K562 (cell line): ENCODE data around the gene LRRC26. TPM values are rescaled to one million over a fixed set of nuclear protein-coding genes. Genes with fewer than 3 reads are reported as not detected.
A peak's percentile ranks its signal among the peaks of the same experiment; 100 is the strongest.

Experiments used
- ARID2 ChIP-seq: fragments of 450-650 bp; IDR thresholded peaks from 2 replicates; pipeline ENCODE4 v1.6.1; 2017; ENCODE audit warnings: antibody characterized with exemption, mild to moderate bottlenecking
- BRCA1 ChIP-seq, 2 experiments: fragments of 450-650 bp in 1 of 2; sonication (generic) in 1 of 2; formaldehyde crosslinking in 1 of 2; IDR thresholded peaks; 2 replicates each; pipeline versions ENCODE4 v1.5.0 to v1.6.1; 2017 to 2020; ENCODE audit warnings: mild to moderate bottlenecking in 1 of 2, missing genetic modification reagents in 1 of 2
- ELK1 ChIP-seq: sonication (generic); formaldehyde crosslinking; IDR thresholded peaks from 2 replicates; pipeline ENCODE4 v1.8.1; 2022; ENCODE audit warnings: missing genetic modification reagents
- GMEB1 ChIP-seq: fragments of 250-450 bp; sonication (Bioruptor Pico); IDR thresholded peaks from 2 replicates; pipeline ENCODE4 v1.4.0; 2020; ENCODE audit warnings: mild to moderate bottlenecking
- IFI16 ChIP-seq: fragments of 250-450 bp; sonication (Bioruptor Pico); IDR thresholded peaks from 2 replicates; pipeline ENCODE4 v2.1.2; 2022; ENCODE audit warnings: mild to moderate bottlenecking, inconsistent platforms
- KDM4B ChIP-seq, 2 experiments: fragments of 450-650 bp in 1 of 2; sonication (generic) in 1 of 2; IDR thresholded peaks; 2 replicates each; pipeline ENCODE4 v1.6.1; 2016 to 2017; ENCODE audit warnings: borderline replicate concordance in 2 of 2, antibody characterized with exemption in 1 of 2, low read depth in 1 of 2, mild to moderate bottlenecking in 1 of 2
- NR4A1 ChIP-seq, 2 experiments: fragments of 250-450 bp in 1 of 2; fragments of 450-650 bp in 1 of 2; sonication (Bioruptor Pico) in 1 of 2; IDR thresholded peaks; 2 replicates each; pipeline versions ENCODE4 v1.4.0 to v1.6.1; 2016 to 2020; ENCODE audit warnings: mild to moderate bottlenecking in 2 of 2, missing compliant biosample characterization in 1 of 2, missing genetic modification characterization in 1 of 2, moderate library complexity in 1 of 2
- POLR2AphosphoS2 ChIP-seq: IDR thresholded peaks from 2 replicates; pipeline ENCODE4 v1.6.1; 2012; ENCODE audit warnings: low read length, improper control_type of control experiment
- PTTG1 ChIP-seq: fragments of 450-650 bp; IDR thresholded peaks from 2 replicates; pipeline ENCODE4 v1.6.1; 2016; ENCODE audit warnings: low read depth, mild to moderate bottlenecking, missing genetic modification characterization, missing compliant biosample characterization
- SREBF2 ChIP-seq: sonication (generic); formaldehyde crosslinking; IDR thresholded peaks from 2 replicates; pipeline ENCODE4 v1.4.0; 2020; ENCODE audit warnings: mild to moderate bottlenecking, missing genetic modification reagents
- XRCC3 ChIP-seq: fragments of 450-650 bp; IDR thresholded peaks from 2 replicates; pipeline ENCODE4 v1.6.1; 2017; ENCODE audit warnings: mild to moderate bottlenecking, moderate library complexity
- ZNF232 ChIP-seq: sonication (generic); formaldehyde crosslinking; IDR thresholded peaks from 2 replicates; pipeline ENCODE4 v1.8.0; 2022; ENCODE audit warnings: mild to moderate bottlenecking, missing genetic modification reagents
- ZNF282 ChIP-seq: sonication (generic); formaldehyde crosslinking; IDR thresholded peaks from 2 replicates; pipeline ENCODE4 v1.8.1; 2023; ENCODE audit warnings: missing genetic modification reagents
- ZNF408 ChIP-seq: fragments of 250-450 bp; sonication (Bioruptor Pico); IDR thresholded peaks from 2 replicates; pipeline ENCODE4 v1.4.0; 2020; ENCODE audit warnings: low read depth, mild to moderate bottlenecking, moderate library complexity
- ZNF431 ChIP-seq: sonication (generic); formaldehyde crosslinking; IDR thresholded peaks from 2 replicates; pipeline ENCODE4 v1.8.0; 2022; ENCODE audit warnings: mild to moderate bottlenecking, missing genetic modification reagents
- polyA plus RNA-seq, 8 experiments: library from polyadenylated mRNA; depleted of rRNA in 4 of 8; stranded (reverse) in 5 of 8; unstranded in 3 of 8; fragments of >200 nt; fragmentation: Nextera tagmentation in 2 of 8; fragmentation: Illumina TruSeq in 1 of 8; extraction: Ambion mirVana in 2 of 8; extraction: Trizol in 1 of 8; gene quantifications; 2 replicates each; pipeline versions ENCODE4 v1.2.1 to v1.2.3, GENCODE V29; 2011 to 2014; ENCODE audit warnings: inconsistent platforms in 1 of 8, missing spikeins in 1 of 8
- total RNA-seq, 7 experiments: library from RNA; depleted of rRNA in 6 of 7; stranded (reverse); fragments of >200 nt in 6 of 7; fragmentation: Illumina TruSeq in 2 of 7; extraction: Trizol in 2 of 7; gene quantifications; 2 replicates each; pipeline versions ENCODE4 v1.2.1 to v1.2.3, GENCODE V29; 2011 to 2021; ENCODE audit warnings: low replicate concordance in 1 of 7
- TF ChIP-seq, protein P1 (sequence below), 2 experiments: fragments of 450-650 bp in 1 of 2; IDR thresholded peaks; 2 replicates each; pipeline ENCODE4 v1.6.1; 2011 to 2017; ENCODE audit warnings: low read depth in 2 of 2, antibody characterized with exemption in 1 of 2, borderline replicate concordance in 1 of 2, low read length in 1 of 2, mild to moderate bottlenecking in 1 of 2, mixed read lengths in 1 of 2; ENCODE audit not compliant: control insufficient read depth in 1 of 2
- TF ChIP-seq, protein P2 (sequence below): fragments of 450-650 bp; IDR thresholded peaks from 2 replicates; pipeline ENCODE4 v1.6.1; 2017; ENCODE audit warnings: mild to moderate bottlenecking, moderate library complexity

LRRC26 gene
- total and polyA plus RNA-seq, 9 of the 15 experiments (the other 6 are each of a cell fraction or from before 2014, with no cell fraction given), result not detected

GRCh38 chr9:137188490-137189296 is 18.8 kb upstream of the LRRC26 start, which contains the start of the genes ANAPC2 and SSNA1 (continued):
- TF ChIP-seq XRCC3, result no peak
- no peak for TF ChIP-seq ZNF408 (CRISPR knock-in tag)
- no peak for TF ChIP-seq PTTG1 (tag)
- TF ChIP-seq GMEB1 (CRISPR knock-in tag), result peak; percentile 85
- no peak for TF ChIP-seq SREBF2 (CRISPR knock-in tag)
- TF ChIP-seq, protein P1, sequence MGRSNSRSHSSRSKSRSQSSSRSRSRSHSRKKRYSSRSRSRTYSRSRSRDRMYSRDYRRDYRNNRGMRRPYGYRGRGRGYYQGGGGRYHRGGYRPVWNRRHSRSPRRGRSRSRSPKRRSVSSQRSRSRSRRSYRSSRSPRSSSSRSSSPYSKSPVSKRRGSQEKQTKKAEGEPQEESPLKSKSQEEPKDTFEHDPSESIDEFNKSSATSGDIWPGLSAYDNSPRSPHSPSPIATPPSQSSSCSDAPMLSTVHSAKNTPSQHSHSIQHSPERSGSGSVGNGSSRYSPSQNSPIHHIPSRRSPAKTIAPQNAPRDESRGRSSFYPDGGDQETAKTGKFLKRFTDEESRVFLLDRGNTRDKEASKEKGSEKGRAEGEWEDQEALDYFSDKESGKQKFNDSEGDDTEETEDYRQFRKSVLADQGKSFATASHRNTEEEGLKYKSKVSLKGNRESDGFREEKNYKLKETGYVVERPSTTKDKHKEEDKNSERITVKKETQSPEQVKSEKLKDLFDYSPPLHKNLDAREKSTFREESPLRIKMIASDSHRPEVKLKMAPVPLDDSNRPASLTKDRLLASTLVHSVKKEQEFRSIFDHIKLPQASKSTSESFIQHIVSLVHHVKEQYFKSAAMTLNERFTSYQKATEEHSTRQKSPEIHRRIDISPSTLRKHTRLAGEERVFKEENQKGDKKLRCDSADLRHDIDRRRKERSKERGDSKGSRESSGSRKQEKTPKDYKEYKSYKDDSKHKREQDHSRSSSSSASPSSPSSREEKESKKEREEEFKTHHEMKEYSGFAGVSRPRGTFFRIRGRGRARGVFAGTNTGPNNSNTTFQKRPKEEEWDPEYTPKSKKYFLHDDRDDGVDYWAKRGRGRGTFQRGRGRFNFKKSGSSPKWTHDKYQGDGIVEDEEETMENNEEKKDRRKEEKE (IDR thresholded peaks at IDR 0.05; ENCODE audit: borderline replicate concordance in 1 of 2, control insufficient read depth in 1 of 2, low read depth in 2 of 2, low read length in 1 of 2), result no peak
- no peak for TF ChIP-seq NR4A1 (CRISPR knock-in tag; IDR thresholded peaks at IDR 0.05)
- peak; percentile 72; the same call in 1 of the 2 replicates for TF ChIP-seq NR4A1 (tag; IDR thresholded peaks at IDR 0.05)
- TF ChIP-seq POLR2AphosphoS2, result no peak
- TF ChIP-seq, protein P2, sequence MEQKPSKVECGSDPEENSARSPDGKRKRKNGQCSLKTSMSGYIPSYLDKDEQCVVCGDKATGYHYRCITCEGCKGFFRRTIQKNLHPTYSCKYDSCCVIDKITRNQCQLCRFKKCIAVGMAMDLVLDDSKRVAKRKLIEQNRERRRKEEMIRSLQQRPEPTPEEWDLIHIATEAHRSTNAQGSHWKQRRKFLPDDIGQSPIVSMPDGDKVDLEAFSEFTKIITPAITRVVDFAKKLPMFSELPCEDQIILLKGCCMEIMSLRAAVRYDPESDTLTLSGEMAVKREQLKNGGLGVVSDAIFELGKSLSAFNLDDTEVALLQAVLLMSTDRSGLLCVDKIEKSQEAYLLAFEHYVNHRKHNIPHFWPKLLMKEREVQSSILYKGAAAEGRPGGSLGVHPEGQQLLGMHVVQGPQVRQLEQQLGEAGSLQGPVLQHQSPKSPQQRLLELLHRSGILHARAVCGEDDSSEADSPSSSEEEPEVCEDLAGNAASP, result no peak
- TF ChIP-seq ZNF431, result no peak
- no peak for TF ChIP-seq ARID2
- TF ChIP-seq IFI16 (CRISPR knock-in tag), result no peak
- no peak for TF ChIP-seq ZNF282 (CRISPR knock-in tag)
- TF ChIP-seq BRCA1 (IDR thresholded peaks at IDR 0.05), result no peak
- TF ChIP-seq BRCA1 (CRISPR knock-in tag; IDR thresholded peaks at IDR 0.05), result no peak
- no peak for TF ChIP-seq ELK1
- TF ChIP-seq ZNF232 (CRISPR knock-in tag), result no peak
- 0 out of 4 replicates have a peak, but pooled peaks of 1 of the 2 experiments have one; percentile 43 for TF ChIP-seq KDM4B (IDR thresholded peaks at IDR 0.05; ENCODE audit: borderline replicate concordance in 2 of 2, low read depth in 1 of 2)
